Measurements from ENCODE around the gene PLXNA2.

GRCh38 chr1:208078752-208079151 lies 165.4 kb downstream of the PLXNA2 start:
- TF ChIP-seq, protein P1, sequence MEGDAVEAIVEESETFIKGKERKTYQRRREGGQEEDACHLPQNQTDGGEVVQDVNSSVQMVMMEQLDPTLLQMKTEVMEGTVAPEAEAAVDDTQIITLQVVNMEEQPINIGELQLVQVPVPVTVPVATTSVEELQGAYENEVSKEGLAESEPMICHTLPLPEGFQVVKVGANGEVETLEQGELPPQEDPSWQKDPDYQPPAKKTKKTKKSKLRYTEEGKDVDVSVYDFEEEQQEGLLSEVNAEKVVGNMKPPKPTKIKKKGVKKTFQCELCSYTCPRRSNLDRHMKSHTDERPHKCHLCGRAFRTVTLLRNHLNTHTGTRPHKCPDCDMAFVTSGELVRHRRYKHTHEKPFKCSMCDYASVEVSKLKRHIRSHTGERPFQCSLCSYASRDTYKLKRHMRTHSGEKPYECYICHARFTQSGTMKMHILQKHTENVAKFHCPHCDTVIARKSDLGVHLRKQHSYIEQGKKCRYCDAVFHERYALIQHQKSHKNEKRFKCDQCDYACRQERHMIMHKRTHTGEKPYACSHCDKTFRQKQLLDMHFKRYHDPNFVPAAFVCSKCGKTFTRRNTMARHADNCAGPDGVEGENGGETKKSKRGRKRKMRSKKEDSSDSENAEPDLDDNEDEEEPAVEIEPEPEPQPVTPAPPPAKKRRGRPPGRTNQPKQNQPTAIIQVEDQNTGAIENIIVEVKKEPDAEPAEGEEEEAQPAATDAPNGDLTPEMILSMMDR (IDR thresholded peaks at IDR 0.05), result no peak
- TF ChIP-seq POLR2A (IDR thresholded peaks at IDR 0.05), result no peak

All from body of pancreas (tissue), 4 donors.